Activated naive CD4-positive, alpha-beta T cell treated with Interleukin-2 at 50 U/mL for 16 hours (primary cell): ENCODE results near the gene OR13J1.
"Not testable (repeated sequence)": the region's sequence is repeated elsewhere in the genome, so short reads cannot be mapped to it uniquely, and the experiment has no call there.

Experiments
- DNase-seq: peaks from one replicate; pipeline ENCODE4 v3.0.0-alpha.2; 2020

Gene OR13J1, protein sequence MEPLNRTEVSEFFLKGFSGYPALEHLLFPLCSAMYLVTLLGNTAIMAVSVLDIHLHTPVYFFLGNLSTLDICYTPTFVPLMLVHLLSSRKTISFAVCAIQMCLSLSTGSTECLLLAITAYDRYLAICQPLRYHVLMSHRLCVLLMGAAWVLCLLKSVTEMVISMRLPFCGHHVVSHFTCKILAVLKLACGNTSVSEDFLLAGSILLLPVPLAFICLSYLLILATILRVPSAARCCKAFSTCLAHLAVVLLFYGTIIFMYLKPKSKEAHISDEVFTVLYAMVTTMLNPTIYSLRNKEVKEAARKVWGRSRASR

GRCh38 chr9:35870351-35870923 lies at the start of gene OR13J1:
TSS of gene OR13J1 (minus strand) at chr9:35870401. CDS start at chr9:35870401, 0 bp downstream.
- no peak for DNase-seq

DNA sequence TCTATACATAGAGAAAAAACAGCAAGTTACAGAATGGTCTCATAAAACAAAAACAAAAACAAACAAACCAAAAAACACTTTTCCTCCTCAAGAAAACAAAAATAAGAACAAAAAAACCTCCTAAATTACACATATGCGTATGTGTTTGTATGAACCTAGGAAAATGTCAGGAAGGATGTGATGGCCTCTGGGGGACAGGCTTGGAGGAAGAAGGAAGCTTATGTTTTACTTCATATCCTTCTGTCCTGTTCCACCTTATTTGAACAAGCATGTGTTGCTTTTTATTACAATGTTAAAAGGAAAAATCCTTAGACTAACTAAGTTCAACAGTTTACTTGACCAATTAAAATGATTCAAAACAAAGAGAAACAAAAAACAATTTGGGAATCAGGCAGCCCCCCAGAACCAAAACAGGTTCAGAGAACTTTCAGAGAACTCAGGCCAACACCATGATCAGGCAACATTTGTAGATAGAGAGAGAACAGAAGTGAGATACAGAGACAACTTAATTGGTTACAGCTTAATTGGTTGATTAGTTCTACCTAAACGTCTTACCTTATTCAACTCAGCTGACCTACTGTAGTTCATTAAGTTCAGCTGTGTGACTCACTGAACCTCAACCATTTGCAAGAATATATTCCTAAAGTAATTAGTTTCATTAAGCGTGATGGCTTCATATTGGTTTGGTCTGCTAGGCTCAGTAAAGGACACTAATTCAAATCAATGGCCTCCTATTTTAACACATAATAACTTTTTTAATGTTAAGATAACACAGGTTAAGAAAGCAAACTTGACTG lies 49.2 kb upstream of the OR13J1 start:
- DNase-seq = no peak

GRCh38 chr9:35918780-35919179 lies 48.6 kb upstream of the OR13J1 start:
- no peak for DNase-seq

DNA sequence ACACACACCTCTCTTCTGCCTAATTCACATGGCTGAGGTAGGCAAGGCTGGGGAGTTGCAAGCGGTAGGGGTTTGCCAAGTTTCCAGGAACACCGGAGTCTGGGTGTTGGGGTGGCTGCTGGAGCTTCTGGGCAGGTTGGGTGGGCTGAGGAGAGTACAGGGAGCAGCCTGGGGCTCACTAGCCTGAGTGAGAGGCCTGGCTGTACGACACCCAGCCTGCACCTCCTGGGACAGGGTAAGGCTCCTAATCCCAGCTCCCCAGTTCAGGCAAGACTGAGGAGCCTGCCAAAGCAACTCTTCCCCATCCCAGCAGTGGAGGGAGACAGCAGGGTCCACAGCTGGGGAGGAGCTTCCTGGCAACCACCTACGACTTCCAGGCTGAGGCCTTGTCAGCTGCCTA lies 47.1 kb upstream of the OR13J1 start:
- no peak for DNase-seq

- DNase-seq = no peak
These were observed 45.6 kb upstream of the OR13J1 start for GRCh38 chr9:35915681-35916294.

DNA sequence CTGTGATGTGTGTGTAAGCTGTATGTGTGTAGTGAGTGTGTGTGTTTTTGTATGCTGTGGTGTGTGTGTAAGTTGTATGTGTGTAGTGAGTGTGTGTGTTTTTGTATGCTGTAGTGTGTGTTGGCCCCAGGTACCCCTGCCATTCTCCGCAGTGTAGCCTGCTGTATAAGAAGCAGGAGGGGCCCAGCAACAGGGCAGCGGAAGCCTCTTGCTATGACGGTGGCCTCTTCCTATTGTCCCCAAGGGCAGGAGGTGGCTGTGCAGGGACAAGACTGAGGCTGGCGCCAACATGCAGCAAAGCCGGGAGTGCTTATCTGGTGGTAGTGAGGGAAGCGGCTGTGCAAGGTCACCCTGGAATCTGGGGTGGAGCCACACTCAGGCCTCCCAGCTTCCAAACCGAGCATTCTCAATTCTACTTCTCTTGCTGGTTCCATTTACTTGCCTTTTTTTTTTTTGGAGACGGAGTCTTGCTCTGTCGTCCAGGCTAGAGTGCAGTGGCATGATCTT lies 44.2 kb upstream of the OR13J1 start:
- DNase-seq = no peak

GRCh38 chr9:35913429-35913828 lies 43.2 kb upstream of the OR13J1 start:
- not testable (repeated sequence) for DNase-seq

GRCh38 chr9:35912791-35913400 lies 42.7 kb upstream of the OR13J1 start:
- DNase-seq = no peak

- no peak for DNase-seq
These were observed 41.5 kb upstream of the OR13J1 start for GRCh38 chr9:35911690-35912089.

- peak; percentile 41 for DNase-seq
These were observed 40.6 kb upstream of the OR13J1 start for GRCh38 chr9:35910613-35911359.

DNA sequence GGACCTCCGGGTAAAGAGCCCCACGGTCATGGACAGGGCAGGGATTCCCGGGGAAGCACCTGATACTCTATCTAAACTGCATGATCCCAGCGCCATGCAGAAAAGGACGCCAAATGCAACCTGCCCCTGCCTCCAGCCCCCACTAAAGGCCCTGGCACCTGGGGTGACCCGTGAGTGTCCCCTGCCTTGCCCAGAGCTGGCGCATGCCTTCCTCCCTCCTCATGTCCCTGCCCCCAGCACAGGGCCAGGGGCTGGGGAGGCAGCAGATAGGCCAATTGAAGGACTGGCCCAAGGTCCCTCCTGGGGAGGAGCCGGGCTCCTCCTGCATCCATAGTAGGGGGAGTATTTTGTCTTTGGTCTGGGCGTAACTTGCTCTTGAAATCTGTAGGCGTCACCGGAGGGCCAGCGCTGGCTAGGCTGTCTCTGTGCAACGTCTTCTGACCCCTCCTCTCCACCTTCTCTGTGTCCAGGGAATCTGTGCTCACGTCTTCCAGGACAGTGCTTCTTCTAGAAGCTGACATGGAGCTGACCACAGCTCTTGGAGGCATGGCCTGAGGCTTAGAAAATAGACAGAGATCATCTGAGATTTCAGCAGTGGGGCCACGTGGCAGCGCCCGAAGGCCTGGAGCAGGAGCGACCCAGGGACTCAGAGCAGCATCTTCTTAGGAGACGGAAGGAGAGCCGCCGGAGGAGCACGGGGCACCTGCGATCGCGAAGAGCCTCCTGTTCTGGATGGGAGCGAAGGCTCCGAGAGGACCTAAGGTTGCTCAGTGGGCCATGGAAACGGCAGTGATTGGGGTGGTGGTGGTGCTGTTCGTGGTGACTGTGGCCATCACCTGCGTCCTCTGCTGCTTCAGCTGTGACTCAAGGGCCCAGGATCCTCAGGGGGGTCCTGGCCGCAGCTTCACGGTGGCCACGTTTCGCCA lies 39.7 kb upstream of the OR13J1 start:
- no peak for DNase-seq

- DNase-seq = no peak
These were observed 39.1 kb upstream of the OR13J1 start, which contains the start of gene SPAAR for GRCh38 chr9:35909274-35909673. TSS of gene SPAAR (plus strand) at chr9:35909490. CDS start at chr9:35910464, 974 bp downstream.

DNA sequence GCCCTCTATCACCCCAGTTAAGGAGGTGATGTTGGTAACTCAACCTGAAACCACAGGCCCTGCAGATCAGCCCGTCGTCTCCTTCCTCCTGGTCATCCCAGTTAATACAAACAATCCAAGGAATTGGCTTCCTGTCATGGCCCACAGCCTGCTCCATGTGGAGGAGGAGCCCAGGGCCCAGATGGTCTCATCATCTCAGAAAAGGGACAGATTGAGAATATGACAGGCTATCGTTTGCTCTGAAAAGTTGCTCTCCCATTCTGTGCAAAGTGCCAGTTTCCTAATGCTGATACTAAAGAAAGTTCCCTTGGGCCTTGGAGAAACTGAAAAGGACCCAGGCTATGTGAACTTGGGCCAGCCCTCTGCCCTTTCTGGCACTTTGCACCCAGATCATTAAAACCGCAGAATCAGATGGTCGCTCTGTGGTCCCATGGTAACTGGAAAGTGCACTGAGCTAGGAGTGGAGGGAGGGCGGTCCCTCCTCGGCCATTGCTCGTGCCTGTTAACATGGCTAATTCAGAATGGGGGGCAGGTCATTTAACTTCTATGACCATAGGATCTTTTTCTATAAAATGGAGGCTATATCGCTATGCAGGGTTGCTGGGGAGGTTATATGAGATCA lies 38.4 kb upstream of the OR13J1 start:
- no peak for DNase-seq

GRCh38 chr9:35907711-35908503 lies 37.7 kb upstream of the OR13J1 start:
- no peak for DNase-seq

GRCh38 chr9:35906923-35907699 lies 36.9 kb upstream of the OR13J1 start:
- no peak for DNase-seq

DNA sequence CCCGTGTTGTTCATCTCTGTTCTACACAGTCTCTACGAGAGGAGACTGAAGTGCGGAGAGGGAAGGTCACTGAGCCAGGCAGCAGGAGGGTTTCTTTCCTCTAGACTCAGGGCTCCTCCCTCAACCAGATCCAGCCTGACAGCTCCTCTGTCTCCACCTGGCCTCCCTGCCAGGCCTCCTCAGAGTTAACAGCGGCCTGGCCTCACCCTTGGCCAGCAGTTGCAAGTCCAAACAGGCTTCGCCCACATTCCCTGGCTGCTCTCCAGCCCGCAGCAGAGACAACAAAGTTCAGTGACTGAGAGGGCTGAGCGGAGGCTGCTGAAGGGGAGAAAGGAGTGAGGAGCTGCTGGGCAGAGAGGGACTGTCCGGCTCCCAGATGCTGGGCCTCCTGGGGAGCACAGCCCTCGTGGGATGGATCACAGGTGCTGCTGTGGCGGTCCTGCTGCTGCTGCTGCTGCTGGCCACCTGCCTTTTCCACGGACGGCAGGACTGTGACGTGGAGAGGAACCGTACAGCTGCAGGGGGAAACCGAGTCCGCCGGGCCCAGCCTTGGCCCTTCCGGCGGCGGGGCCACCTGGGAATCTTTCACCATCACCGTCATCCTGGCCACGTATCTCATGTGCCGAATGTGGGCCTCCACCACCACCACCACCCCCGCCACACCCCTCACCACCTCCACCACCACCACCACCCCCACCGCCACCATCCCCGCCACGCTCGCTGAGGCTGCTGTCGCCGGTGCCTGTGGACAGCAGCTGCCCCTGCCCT lies 35.9 kb upstream of the OR13J1 start, which contains the start of gene HRCT1:
Gene HRCT1 (plus strand): TSS at position 291 of the 768 bp plus-strand sequence. CDS start 86 bp downstream, at position 377.
- no peak for DNase-seq

DNA sequence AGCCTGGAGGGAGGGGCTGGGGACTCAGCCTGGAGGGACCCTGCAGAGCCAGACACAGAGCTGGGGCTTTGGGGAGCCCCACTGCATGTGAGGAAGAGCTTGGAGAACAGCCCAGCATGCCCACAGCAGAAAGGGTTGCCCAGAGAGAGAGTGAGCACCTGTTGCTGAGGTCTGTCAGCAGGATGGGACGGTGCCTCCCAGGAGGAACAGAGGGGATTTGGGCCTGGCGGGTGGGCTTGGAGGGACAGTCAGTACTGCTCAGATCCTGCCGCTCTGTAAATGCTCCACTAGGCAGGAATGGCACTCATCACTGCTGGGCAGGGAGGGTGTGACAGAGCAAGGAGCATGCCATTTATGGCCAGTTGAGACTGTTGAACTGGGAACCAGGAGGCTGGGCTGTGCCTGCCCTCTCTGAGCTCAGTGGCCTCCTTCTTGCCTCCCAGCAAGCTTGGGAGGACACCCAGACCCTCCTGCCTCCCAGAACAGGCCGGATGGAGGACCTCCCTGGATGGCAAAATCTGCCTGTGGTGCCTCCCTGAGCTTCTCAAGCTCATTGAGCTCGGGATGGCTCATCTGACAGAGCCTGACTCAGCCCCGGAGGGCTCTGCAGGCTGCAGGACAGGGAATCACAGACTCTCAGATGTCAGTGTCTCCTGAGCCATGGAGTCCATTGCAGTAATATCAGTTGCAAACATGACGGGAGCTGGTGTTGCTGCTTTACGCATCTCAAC lies 35.0 kb upstream of the OR13J1 start:
- no peak for DNase-seq
